Endodermal cell (in vitro differentiated cells): ENCODE measurements around the gene OSBPL9. TPM values are rescaled to one million over a fixed set of nuclear protein-coding genes. Genes with fewer than 3 reads are reported as not detected.

Source experiments
- DNase-seq: peaks from one replicate; pipeline ENCODE4 v3.0.0-alpha.2; 2017
- H3K27ac ChIP-seq: 2 replicates; pipeline ENCODE4 v1.5.1; 2013; ENCODE audit warnings: mild to moderate bottlenecking, low read depth, low read length, moderate library complexity
- H3K27me3 ChIP-seq: 2 replicates; pipeline ENCODE4 v1.6.1; 2013; ENCODE audit warnings: mild to moderate bottlenecking, low read length, moderate library complexity; ENCODE audit not compliant: insufficient read depth, control insufficient read depth, poor library complexity, severe bottlenecking
- H3K36me3 ChIP-seq: 2 replicates; pipeline ENCODE4 v1.7.0; 2013; ENCODE audit warnings: mild to moderate bottlenecking, low read length, moderate library complexity; ENCODE audit not compliant: control insufficient read depth, insufficient read depth
- H3K4me1 ChIP-seq: one replicate; pipeline ENCODE4 v1.7.0; 2013; ENCODE audit warnings: low read length; ENCODE audit not compliant: control insufficient read depth, insufficient read depth
- H3K4me3 ChIP-seq: 2 replicates; pipeline ENCODE4 v1.5.1; 2013; ENCODE audit warnings: mild to moderate bottlenecking, low read length, moderate library complexity
- H3K9ac ChIP-seq: 2 replicates; pipeline ENCODE4 v1.6.1; 2013; ENCODE audit warnings: mild to moderate bottlenecking, low read length, moderate library complexity; ENCODE audit not compliant: poor library complexity, severe bottlenecking; ENCODE audit errors: extremely low read depth
- H3K9me3 ChIP-seq: 2 replicates; pipeline ENCODE4 v1.6.1; 2013; ENCODE audit warnings: mild to moderate bottlenecking, low read length, moderate library complexity; ENCODE audit not compliant: control insufficient read depth
- H3K27ac Mint-ChIP-seq: 2 replicates; pipeline ENCODE4 v1.8.0; 2020; ENCODE audit warnings: mixed read lengths
- H3K27me3 Mint-ChIP-seq: 2 replicates; pipeline ENCODE4 v1.8.0; 2021; ENCODE audit warnings: mild to moderate bottlenecking, mixed read lengths; ENCODE audit not compliant: insufficient read depth
- H3K36me3 Mint-ChIP-seq: 2 replicates; pipeline ENCODE4 v1.8.0; 2020; ENCODE audit warnings: low read depth, mixed read lengths
- H3K4me1 Mint-ChIP-seq: 2 replicates; pipeline ENCODE4 v1.8.0; 2020; ENCODE audit warnings: mixed read lengths
- H3K4me3 Mint-ChIP-seq: 2 replicates; pipeline ENCODE4 v1.8.0; 2020; ENCODE audit warnings: mild to moderate bottlenecking, moderate library complexity, mixed read lengths
- H3K9me3 Mint-ChIP-seq: 2 replicates; pipeline ENCODE4 v1.8.0; 2020; ENCODE audit warnings: mild to moderate bottlenecking, mixed read lengths
- CTCF ChIP-seq: fragments of 200-600 bp; sonication (generic); conservative IDR thresholded peaks from 2 replicates; pipeline ENCODE4 v1.5.0; 2021; ENCODE audit warnings: antibody characterized with exemption, mild to moderate bottlenecking
- WGBS, 2 experiments: methylation state at CpG; one replicate each; pipeline versions ENCODE4 v1.1.5 to v1.1.7; 2013; ENCODE audit warnings: missing lambda C conversion rate in 2 of 2, mixed read lengths in 1 of 2; ENCODE audit not compliant: insufficient coverage in 1 of 2, insufficient read length in 1 of 2; 5-methylcytosine and 5-hydroxymethylcytosine counted together
- total RNA-seq, 2 donors: library from RNA; stranded (reverse); fragmentation: NEBNext Ultra II Directional in 1 of 2; extraction: Animal tissue kit (Norgen Biotek cat#: 25700) in 1 of 2; gene quantifications; 2 replicates in 1 of 2; 3 replicates in 1 of 2; pipeline ENCODE4 v1.2.1, GENCODE V29; 2021

OSBPL9 gene
- total RNA-seq, 2 donors from 2014 or later: 76.9 to 93.3 TPM

GRCh38 chr1:51791888-51792287, 175.0 kb downstream of the OSBPL9 start:
- H3K27ac Mint-ChIP-seq: no peak overlapping the region
- no peaks in the 10 kb centered on the region for H3K9me3 Mint-ChIP-seq
- Histone ChIP-seq H3K36me3 (peaks cover 87% of the 10 kb centered on the region), H3K27me3 (no peaks in the 10 kb centered on the region), H3K4me1 (no peaks in the 10 kb centered on the region), H3K9ac (no peak overlapping the region), H3K9me3 (no peaks in the 10 kb centered on the region), H3K27ac (no peak overlapping the region), H3K4me3 (no peak overlapping the region)
- no peak for DNase-seq
- no peak for TF ChIP-seq CTCF
- no peaks in the 10 kb centered on the region for H3K4me1 Mint-ChIP-seq
- H3K4me3 Mint-ChIP-seq: no peak overlapping the region
- WGBS, 2 experiments: 83 to 94% methylated on average over 1 of the region's 1 CpG
- H3K36me3 Mint-ChIP-seq: peaks cover 67% of the 10 kb centered on the region
- no peaks in the 10 kb centered on the region for H3K27me3 Mint-ChIP-seq

- Mint-ChIP-seq H3K27ac (no peak overlapping the region), H3K4me1 (no peaks in the 10 kb centered on the region), H3K27me3 (no peaks in the 10 kb centered on the region), H3K9me3 (no peaks in the 10 kb centered on the region), H3K36me3 (peaks cover 67% of the 10 kb centered on the region), H3K4me3 (no peak overlapping the region)
- H3K4me1 ChIP-seq: no peaks in the 10 kb centered on the region
- H3K9me3 ChIP-seq: no peaks in the 10 kb centered on the region
- no peak for TF ChIP-seq CTCF
- no peak overlapping the region for H3K27ac ChIP-seq
- no peaks in the 10 kb centered on the region for H3K27me3 ChIP-seq
- H3K36me3 ChIP-seq: peaks cover 86% of the 10 kb centered on the region
- WGBS, 2 experiments: 94 to 100% methylated on average over 1 of the region's 1 CpG
- no peak overlapping the region for H3K4me3 ChIP-seq
- DNase-seq: no peak
- H3K9ac ChIP-seq: no peak overlapping the region
These were observed 176.0 kb downstream of the OSBPL9 start for GRCh38 chr1:51792864-51793263.

GRCh38 chr1:51794260-51794659, 177.4 kb downstream of the OSBPL9 start:
- Histone ChIP-seq H3K4me1 (no peaks in the 10 kb centered on the region), H3K4me3 (no peak overlapping the region), H3K27ac (no peak overlapping the region), H3K27me3 (no peaks in the 10 kb centered on the region), H3K9me3 (no peaks in the 10 kb centered on the region), H3K9ac (no peak overlapping the region), H3K36me3 (peaks cover 82% of the 10 kb centered on the region)
- no peak overlapping the region for H3K27ac Mint-ChIP-seq
- H3K9me3 Mint-ChIP-seq: no peaks in the 10 kb centered on the region
- no peak overlapping the region for H3K4me3 Mint-ChIP-seq
- no peaks in the 10 kb centered on the region for H3K27me3 Mint-ChIP-seq
- no peaks in the 10 kb centered on the region for H3K4me1 Mint-ChIP-seq
- WGBS, 2 experiments: 94 to 96% methylated on average over 2 of the region's 2 CpGs
- DNase-seq: no peak
- TF ChIP-seq CTCF: no peak
- peaks cover 65% of the 10 kb centered on the region for H3K36me3 Mint-ChIP-seq
